GM18951 (cell line): ENCODE measurements around the gene USF1.
A peak's percentile ranks its signal among the peaks of the same experiment; 100 is the strongest.

Source experiments
- POLR2A ChIP-seq: IDR thresholded peaks from 4 replicates; pipeline ENCODE4 v1.6.1; 2011; ENCODE audit warnings: mild to moderate bottlenecking; ENCODE audit not compliant: insufficient read length, insufficient read depth; ENCODE audit errors: extremely low read depth
- in situ Hi-C: fragments of 300-500 bp; cut with MboI; formaldehyde crosslinking; loops from one replicate; pipeline ENCODE4 v1.12.0; 2022; ENCODE audit warnings: low sequenced_read_pairs, mixed read lengths, inconsistent platforms; ENCODE audit not compliant: unreplicated experiment

USF1 gene

DNA sequence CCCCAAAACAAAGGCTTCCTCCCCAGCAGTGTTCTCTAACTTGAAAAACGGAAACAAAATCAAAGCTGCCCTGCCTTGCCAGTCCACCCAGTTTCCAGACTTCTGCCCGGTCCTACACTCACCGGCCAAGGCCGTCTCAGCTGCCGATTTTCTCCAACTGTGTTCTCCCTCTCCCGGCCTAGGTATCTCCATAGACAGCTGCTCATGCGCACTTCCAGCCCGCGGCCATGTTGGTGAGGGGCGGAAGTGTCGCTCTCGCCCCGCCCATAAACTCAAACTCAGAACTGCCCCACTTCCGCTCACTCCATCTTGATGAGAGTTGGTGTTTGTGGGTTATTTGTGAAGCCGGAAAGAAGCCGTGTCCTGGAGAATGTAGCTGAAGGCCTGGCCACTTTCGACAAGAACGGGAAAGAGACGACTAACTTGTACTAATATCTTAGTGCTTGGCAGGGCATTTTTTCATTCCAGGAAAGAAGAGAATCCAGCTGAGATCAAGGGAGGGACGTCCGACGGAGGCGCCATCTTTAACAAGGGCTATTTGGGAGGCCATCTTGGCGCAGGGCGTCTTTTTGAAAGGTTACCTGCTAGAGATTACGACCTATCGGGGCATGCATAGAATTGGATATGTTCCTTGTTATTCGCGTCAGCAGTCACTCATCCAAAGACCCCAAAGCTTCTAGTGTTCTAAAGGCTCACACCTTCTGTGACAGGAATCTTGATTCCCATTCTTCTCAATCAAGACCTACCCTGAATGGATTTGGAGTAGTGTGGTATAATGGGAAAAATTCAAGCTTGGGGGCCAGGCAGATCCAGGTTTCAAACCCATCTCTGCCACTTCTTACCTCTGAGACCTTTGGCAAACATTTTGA is at the start of gene USF1:
Gene USF1 (minus strand): TSS at position 242 of the 869 bp plus-strand sequence. CDS start 2,702 bp downstream, outside the sequence.
- peak; percentile 86 for TF ChIP-seq POLR2A
- in situ Hi-C loops, result no loop called here

DNA sequence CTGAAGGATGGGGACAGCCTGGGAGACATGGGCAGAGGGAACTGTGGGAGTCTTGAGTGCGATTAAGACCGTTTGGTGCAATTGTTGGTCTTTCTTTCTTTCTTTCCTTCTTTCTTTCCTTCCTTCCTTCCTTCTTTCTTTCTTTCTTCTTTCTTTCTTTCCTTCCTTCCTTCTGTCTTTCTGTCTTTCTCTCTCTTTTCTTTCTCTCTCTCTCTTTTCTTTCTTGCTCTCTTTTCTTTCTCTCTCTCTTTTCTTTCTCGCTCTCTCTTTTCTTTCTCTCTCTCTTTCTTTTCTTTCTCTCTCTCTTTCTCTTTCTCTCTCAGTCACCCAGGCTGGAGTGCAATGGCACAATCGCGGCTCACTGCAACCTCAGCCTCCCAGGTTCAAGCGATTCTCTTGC is 49.5 kb upstream of the USF1 start:
- TF ChIP-seq POLR2A, result no peak
- in situ Hi-C loops, result no loop called here

DNA sequence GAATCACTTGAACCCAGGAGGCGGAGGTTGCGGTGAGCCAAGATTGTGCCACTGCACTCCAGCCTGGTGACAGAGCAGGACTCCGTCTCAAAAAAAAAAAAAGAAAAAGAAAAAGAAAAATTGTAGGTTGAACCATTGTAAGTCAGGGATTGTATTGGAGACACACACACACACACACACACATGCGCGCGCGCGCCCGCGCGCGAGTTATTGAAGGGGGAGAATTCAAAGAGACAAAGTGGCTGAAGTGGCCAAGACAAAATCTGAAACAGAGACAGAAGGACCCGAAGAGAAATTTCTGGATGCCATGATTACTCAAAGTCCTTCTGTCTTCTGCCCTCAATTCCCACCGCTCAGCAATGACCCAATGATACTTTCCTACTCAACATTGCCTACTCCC is 48.7 kb upstream of the USF1 start:
- in situ Hi-C loops, result no loop called here
- no peak for TF ChIP-seq POLR2A

- TF ChIP-seq POLR2A, result no peak
- in situ Hi-C loops, result no loop called here
Measured at GRCh38 chr1:161092621-161093028, 46.8 kb upstream of the USF1 start.

DNA sequence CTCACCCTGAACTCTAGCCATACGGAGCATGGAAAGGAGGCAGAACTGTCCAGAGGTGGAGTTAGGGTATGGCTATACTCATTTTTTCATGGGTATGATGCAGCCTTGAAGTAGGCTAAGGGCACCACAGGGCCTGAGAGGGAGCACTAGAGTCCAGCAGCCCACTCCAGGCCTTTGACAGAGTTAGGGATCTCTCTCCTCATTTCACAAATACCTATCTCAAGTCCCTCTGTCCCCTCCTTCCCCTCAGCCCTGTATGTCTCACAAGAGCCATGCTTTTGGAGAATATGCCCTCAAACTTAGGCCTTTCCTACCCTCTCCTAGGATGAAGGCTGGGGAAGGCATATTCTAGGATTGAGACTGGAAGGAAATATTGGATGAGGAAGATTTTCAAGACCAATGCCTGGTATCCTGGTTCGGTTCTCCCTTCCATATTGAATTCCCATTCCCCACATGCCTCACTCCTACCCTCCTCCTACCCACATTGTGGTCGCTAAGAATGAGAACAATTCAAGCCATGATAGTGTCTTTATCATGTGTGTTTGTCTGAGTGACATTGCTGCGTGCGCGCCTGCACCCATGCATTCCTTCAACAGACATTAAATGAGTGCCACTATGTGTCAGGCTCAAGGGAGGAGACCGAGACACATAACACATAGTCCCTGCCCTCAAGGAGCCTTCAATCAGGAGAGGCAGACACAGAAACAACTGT is 46.2 kb upstream of the USF1 start:
- in situ Hi-C loops, result no loop called here
- no peak for TF ChIP-seq POLR2A

DNA sequence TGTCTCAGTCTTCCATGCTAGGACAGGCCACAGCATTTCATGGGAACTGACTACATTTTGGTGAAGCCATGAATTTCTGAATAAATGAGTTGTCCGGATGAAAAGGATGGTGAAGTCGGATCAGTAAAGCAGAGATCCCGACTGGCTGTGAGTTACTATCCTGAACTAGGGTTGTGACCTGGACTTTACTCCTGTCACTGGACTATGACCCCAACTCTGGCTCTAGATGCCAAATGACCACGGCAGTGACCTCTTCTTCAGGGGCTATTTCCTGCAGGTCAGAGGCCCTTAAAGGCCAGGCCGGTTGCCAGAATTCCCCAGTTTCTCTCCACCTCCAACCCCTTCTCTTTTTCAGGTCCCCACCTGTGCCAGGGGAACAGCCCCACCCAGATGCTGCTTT is 45.3 kb upstream of the USF1 start:
- no peak for TF ChIP-seq POLR2A
- in situ Hi-C loops, result no loop called here

GRCh38 chr1:161090617-161091016 is 44.8 kb upstream of the USF1 start:
- in situ Hi-C loops, result no loop called here

GRCh38 chr1:161089938-161090337 is 44.2 kb upstream of the USF1 start:
- no peak for TF ChIP-seq POLR2A
- in situ Hi-C loops, result no loop called here

More at GRCh38 chr1:161090617-161091016, 44.8 kb upstream of the USF1 start:
- TF ChIP-seq POLR2A, result no peak

DNA sequence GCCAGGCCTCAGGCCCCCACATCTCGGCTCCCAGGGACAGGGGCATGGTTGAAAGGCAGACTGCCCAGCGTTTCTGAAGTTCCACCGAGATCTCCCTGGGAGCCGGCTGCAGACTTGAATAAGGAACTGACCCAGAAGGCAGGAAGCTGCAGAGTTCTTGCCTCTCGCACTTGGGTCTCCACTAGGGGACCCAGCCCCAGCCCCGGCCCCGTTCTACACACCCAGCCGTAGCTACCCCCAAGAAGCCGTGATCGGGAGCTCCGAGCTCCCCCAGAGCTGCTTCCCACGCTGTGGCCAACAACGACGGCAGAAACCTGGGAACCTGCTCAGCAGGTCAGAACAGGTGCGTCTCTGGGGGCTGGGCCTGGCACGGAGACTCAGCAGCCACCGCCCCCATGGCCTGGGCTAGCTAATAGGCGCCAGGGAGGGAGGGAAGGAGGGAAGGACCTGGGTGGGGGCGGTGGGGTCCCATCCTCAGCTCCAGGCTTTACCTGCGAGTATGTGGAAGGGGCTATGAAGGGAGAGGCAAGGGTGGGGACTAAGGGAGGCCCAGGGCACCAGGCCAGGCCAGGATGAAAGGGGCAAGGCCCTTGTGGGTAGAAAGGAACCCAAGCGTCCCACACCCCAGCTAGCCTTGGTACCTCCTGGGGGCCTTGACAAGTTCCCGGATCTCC is 43.6 kb upstream of the USF1 start, which contains the start of gene NECTIN4:
Gene NECTIN4 (minus strand): TSS at position 308 of the 674 bp plus-strand sequence. CDS start 262 bp downstream, at position 46.
- in situ Hi-C loops, result no loop called here
- TF ChIP-seq POLR2A, result no peak

DNA sequence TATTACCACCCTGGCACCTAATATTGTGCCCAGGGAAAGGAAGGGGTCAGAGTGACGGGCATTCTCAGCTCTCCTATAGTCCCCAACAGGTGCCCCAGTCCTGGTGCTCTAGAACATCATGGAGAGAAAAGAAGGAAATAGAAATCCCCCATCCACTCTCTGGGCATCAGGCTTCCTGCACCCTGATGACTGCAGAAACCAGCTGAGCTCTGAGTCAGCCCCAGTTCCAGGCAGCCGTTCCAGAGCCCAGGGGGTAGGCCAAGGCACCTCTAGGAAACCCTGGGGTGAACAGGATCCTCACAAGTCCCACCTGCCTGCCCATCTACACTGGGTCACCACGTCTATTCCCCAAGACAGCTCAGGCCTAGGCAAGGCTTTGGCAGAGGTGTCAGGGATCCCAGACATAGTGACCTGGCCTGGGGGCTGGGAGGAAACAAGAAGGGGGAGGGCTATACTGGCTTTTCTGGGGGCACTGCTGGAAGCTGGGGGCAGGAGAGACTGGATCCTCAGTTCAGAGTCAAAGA is 42.9 kb upstream of the USF1 start:
- no peak for TF ChIP-seq POLR2A
- in situ Hi-C loops, result no loop called here

DNA sequence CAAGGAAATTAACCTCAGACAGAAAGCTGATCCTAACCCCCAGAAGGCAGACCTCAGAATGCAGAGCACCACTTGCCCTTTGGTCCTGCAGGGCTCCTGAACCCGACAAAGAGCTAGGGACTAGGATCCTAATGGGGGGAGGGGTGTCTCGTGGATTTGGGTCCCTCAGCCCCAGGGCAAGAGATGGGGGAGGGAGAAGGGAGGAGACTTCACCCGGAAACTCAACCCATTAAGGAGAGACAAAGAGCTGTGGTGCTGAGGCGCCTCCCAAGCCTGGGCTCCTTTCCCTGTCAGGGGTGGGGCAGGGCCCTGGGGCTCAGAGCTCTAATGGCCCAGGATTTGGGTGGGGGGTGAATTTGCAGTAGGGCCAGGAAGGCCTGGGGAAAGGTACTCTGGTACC is 40.7 kb upstream of the USF1 start:
- TF ChIP-seq POLR2A, result no peak
- in situ Hi-C loops, result no loop called here

DNA sequence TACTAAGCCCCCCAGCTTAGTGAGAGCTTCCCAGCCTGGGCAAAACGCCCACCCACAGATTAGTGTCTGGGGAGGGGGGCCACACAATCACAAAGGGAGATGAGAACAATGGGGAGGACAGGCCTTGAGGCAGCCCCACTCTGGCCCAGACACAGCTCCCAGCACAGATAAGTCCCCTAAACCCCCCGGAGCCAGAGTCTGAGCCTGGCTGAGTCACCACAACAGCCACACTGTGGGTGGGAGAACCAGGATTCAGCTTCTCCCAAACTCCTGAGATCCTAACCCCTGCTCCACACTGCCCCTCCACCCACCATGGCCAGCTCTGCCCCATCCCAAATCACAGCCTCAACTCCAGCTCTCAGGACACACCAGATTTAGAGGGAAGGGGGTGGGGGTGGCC is 39.4 kb upstream of the USF1 start:
- in situ Hi-C loops, result no loop called here

DNA sequence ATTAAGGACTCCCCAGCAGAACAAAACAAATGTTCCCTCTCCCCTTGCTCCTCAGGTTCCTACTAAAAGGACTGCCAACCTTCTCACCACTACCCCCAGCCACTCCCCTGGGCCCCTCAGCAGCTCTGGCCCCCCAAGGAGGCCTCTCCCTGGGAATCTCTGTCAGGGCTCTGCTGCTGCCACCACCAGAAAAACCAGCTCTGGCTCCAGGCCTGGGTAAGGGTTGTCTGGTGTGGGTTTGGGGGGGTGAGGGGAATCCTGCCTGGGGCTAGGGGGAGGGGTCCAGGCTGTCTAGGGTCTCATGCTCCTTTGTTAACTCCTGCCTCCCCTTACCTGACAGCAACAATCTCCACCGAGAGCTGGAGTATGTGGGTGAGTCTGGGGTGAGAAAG is 38.8 kb upstream of the USF1 start:
- TF ChIP-seq POLR2A, result no peak
- in situ Hi-C loops, result no loop called here

More for the DNA sequence above, 39.4 kb upstream of the USF1 start:
- no peak for TF ChIP-seq POLR2A
